ENCODE data around the gene PRXL2B. TPM values are rescaled to one million over a fixed set of nuclear protein-coding genes. Genes with fewer than 3 reads are reported as not detected.

Gene PRXL2B
- total and polyA plus RNA-seq, 7 donors, result 0.97 to 3.9 (median 2.6) TPM

- Histone ChIP-seq H3K4me1 (no peaks in the 10 kb centered on the region), H3K27me3 (ENCODE audit: insufficient read depth in 3 of 3, low read length in 2 of 3) (peaks cover 0 to 9% (median 9%) of the 10 kb centered on the region in 3 donors), H3K9me3 (no peaks in the 10 kb centered on the region), H3K27ac (no peak overlapping the region), H3K4me3 (no peak overlapping the region), H3K36me3 (ENCODE audit: insufficient read depth in 1 of 2, low read depth in 1 of 2) (no peaks in the 10 kb centered on the region)
- 73 to 82% (median 79%) methylated on average over 17 of the region's 17 CpGs for WGBS, 3 donors
- intact Hi-C loops (cut with DNase I), result no loop called here
- no peak for TF ChIP-seq CTCF (IDR thresholded peaks at IDR 0.05)
- DNase-seq (peak in 1 of 2 donors; percentile 31), ATAC-seq (no peak)
Measured at GRCh38 chr1:2570332-2570731, 16.2 kb upstream of the PRXL2B start.

DNA sequence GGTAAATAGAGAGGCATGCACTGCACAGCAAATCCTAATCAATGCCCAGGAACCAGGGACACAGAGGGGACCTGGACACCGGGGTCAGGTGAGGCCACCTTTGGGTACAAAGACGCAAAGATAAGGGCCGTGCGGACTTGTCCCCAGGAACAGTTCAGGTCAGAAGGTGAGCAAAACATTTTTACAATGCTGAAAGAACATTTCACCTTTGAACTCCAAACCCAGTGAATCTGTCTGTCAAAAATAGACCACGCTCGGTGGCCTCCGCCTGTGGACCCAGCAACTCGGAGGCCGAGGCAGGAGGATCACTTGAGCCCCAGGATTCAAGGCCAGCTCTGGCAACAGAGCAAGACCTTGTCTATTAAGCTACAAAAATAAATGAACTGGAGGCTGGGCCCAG is 15.2 kb upstream of the PRXL2B start:
- no peak for ATAC-seq
- peaks cover 0 to 14% (median 7%) of the 10 kb centered on the region in 3 donors for H3K27me3 ChIP-seq (ENCODE audit: insufficient read depth in 3 of 3, low read length in 2 of 3)
- 89 to 93% (median 91%) methylated on average over 9 of the region's 9 CpGs for WGBS, 3 donors
- peak in 1 of 2 donors; percentile 23 for DNase-seq
- no peak overlapping the region for H3K27ac ChIP-seq
- no peak overlapping the region for H3K4me3 ChIP-seq
- intact Hi-C loops (cut with DNase I), result no loop called here
- H3K36me3 ChIP-seq (ENCODE audit: insufficient read depth in 1 of 2, low read depth in 1 of 2), result no peaks in the 10 kb centered on the region
- TF ChIP-seq CTCF (IDR thresholded peaks at IDR 0.05), result no peak
- no peaks in the 10 kb centered on the region for H3K9me3 ChIP-seq
- H3K4me1 ChIP-seq, result no peaks in the 10 kb centered on the region

DNA sequence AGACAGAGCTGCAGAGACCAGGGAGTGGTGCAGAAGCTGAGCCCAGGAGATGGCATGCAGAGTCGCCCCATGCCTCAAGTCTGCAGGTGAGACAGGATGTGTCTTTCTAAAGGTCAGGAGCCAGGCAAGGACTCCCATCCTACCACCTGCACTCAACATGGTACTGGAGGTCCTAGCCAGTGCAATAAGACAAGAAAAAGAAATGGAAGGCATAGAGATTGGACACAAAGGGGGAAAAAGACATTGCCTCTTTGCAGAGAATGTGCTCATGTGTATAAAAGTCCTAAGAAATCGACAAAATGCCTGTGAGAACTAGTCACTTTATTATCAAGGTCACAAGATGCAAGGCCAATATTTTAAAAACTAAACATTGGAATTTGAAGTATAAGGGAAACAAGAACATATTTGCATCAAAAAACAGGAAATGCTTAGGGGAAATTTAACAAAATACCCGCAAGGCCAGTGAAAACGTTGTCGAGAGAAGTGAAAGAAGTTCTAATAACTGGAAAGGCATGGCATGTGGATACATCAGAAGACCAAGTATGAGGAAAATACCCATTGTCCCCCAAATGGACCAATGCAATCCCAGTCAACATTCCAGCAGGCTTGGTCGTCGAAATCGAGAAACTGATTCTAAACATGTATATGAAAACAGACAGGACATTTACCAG is 13.2 kb upstream of the PRXL2B start:
- WGBS, 3 donors, result 80 to 90% (median 86%) methylated on average over 8 of the region's 8 CpGs
- DNase-seq, result no peak
- intact Hi-C loops (cut with DNase I), result no loop called here
- Histone ChIP-seq H3K9me3 (no peaks in the 10 kb centered on the region), H3K27ac (no peak overlapping the region), H3K36me3 (ENCODE audit: insufficient read depth in 1 of 2, low read depth in 1 of 2) (no peaks in the 10 kb centered on the region), H3K4me1 (no peaks in the 10 kb centered on the region), H3K4me3 (no peak overlapping the region), H3K27me3 (ENCODE audit: insufficient read depth in 3 of 3, low read length in 2 of 3) (peaks cover 0 to 8% (median 7%) of the 10 kb centered on the region in 3 donors)
- TF ChIP-seq CTCF (IDR thresholded peaks at IDR 0.05), result no peak
- ATAC-seq, result no peak

DNA sequence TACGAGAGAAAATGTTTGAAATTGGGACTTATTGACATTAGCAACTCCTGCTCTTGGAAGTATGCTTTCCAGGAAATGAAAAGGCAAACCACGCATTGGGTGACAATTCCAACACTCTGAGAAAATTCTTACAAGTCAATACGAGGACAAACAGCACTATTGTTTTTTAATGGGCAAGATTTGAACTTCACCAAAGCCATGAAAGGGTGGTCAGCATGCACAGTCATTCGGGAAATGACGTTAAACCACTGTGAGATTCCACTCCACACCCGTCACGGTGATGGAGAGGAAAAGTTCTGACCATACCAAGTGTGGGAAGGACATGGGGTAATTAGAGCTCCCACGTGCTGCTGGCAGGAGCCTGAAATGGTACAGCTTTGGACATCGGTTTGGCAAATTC is 12.2 kb upstream of the PRXL2B start:
- no peak for TF ChIP-seq CTCF (IDR thresholded peaks at IDR 0.05)
- Histone ChIP-seq H3K27ac (no peak overlapping the region), H3K4me3 (no peak overlapping the region), H3K9me3 (no peaks in the 10 kb centered on the region), H3K36me3 (ENCODE audit: insufficient read depth in 1 of 2, low read depth in 1 of 2) (no peaks in the 10 kb centered on the region), H3K27me3 (ENCODE audit: insufficient read depth in 3 of 3, low read length in 2 of 3) (peaks cover 0 to 10% (median 7%) of the 10 kb centered on the region in 3 donors), H3K4me1 (no peaks in the 10 kb centered on the region)
- DNase-seq, result no peak
- 61 to 68% (median 66%) methylated on average over 9 of the region's 9 CpGs for WGBS, 3 donors
- ATAC-seq, result no peak
- intact Hi-C loops (cut with DNase I), result no loop called here

Measured in psoas muscle (tissue), 8 donors.